ENCODE measurements around the gene HMGCR. TPM values are rescaled to one million over a fixed set of nuclear protein-coding genes. Genes with fewer than 3 reads are reported as not detected.

The HMGCR gene
- total and polyA plus RNA-seq, 5 donors: 4.3 to 16.0 (median 10.4) TPM

DNA sequence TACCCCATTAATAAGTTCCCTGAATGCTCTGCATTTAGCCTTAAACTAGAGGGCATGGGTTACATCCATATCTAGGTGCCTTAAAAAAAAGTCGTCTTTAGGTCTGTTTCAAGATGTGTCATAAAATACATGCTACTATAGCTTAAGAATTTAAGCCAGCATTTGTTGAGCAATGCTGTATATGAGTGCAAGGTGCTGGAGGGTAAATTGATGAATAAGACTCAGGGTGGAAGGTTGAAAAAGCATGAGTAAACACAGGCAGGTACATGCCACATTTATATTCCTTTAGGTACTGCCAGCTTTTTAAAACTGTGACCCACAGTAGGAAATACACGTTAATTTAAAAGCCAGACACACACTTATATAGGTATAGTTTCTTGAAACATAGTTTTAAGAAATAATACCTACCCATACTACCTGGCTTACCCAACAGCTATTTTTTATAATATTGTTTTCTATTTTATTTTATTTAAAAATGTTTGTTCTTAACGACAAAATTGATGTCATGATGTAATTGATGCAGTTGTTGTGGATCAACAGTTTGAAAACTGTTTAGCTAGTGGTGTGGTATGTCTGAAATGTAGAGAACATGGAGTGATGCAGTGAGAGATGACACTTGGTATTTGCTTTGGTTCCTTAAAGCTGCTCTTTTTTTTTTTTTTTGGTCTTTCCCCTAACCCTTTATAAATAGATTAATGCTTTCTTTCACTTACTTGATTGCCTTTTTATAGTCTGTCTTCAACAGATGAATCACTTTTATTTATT lies 3.9 kb downstream of the HMGCR start:
- intact Hi-C loops (cut with DNase I): no loop called here
- Histone ChIP-seq H3K27me3 (ENCODE audit: control insufficient read depth, insufficient read depth) (no peaks in the 10 kb centered on the region), H3K27ac (ENCODE audit: low read length) (no peak overlapping the region), H3K4me1 (ENCODE audit: control insufficient read depth, insufficient read depth, low read length) (no peaks in the 10 kb centered on the region), H3K9me3 (ENCODE audit: control insufficient read depth, low read length) (no peaks in the 10 kb centered on the region), H3K4me3 (ENCODE audit: low read length) (no peak overlapping the region)
- DNase-seq (no peak), ATAC-seq (no peak)
- 66% methylated on average over 3 of the region's 3 CpGs for WGBS

DNA sequence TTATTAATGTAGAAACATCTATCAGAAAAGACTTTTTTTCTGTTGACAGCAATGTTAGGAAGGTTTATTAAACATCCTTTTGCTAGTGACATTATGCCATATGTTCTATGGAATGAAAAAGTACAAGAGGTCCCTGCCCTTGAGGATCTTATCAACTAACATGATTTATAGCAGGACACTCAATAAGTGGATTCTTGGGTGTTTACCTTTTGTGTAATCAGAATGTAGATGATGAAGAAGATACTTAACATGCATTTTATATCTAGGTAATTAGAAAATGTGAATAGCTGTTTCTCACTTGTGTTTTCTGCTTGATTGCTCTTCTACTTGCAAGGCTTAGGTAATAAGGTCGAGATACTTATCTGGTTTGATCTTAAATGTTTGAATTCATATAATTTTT lies 4.9 kb downstream of the HMGCR start:
- ATAC-seq: no peak

DNA sequence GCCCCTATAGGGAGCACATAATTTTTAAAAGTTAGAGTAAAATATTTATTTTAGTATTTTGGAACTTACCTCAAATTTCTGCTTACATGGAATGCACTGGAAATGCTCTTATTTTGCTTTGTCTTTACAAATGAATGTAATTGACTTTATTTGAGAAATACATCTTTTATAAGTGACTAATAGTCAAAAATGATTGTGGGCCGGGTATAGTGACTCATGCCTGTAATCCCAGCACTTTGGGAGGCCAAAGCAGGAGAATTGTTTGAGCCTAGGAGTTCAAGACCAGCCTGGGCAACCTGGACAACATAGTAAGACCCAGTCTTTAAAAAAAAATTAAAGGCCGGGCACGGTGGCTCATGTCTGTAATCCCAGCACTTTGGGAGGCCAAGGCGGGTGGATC lies 5.8 kb downstream of the HMGCR start:
- WGBS: 93% methylated on average over 4 of the region's 4 CpGs
- H3K27ac ChIP-seq (ENCODE audit: low read length): no peak overlapping the region
- ATAC-seq: no peak

More for the DNA sequence above, 4.9 kb downstream of the HMGCR start:
- no peak for DNase-seq
- H3K9me3 ChIP-seq (ENCODE audit: control insufficient read depth, low read length): no peaks in the 10 kb centered on the region
- H3K4me1 ChIP-seq (ENCODE audit: control insufficient read depth, insufficient read depth, low read length): no peaks in the 10 kb centered on the region
- no peaks in the 10 kb centered on the region for H3K27me3 ChIP-seq (ENCODE audit: control insufficient read depth, insufficient read depth)
- 86% methylated on average over 1 of the region's 1 CpG for WGBS
- no peak overlapping the region for H3K27ac ChIP-seq (ENCODE audit: low read length)
- intact Hi-C loops (cut with DNase I): no loop called here
- H3K4me3 ChIP-seq (ENCODE audit: low read length): no peak overlapping the region

DNA sequence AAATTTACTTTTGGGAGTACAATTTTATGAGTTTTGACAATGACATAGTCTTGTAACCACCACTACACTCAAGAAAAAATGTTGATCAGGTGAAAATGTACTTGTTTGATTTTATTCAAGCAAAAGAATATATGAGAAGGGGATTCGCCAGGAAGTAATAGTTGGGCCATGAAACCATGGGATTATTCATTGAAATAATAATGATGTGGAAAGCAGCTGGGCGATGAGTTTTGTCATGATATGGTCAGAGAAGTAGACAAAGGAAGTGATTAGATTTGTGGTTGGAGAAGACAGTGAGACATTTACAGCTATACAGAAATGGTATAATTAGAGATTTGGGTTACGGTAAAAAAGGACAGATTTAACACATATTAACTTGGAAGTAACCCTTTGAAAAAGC lies 11.2 kb downstream of the HMGCR start:
- ATAC-seq (no peak), DNase-seq (no peak)
- Histone ChIP-seq H3K27ac (ENCODE audit: low read length) (no peak overlapping the region), H3K4me3 (ENCODE audit: low read length) (no peak overlapping the region), H3K27me3 (ENCODE audit: control insufficient read depth, insufficient read depth) (no peaks in the 10 kb centered on the region), H3K9me3 (ENCODE audit: control insufficient read depth, low read length) (no peaks in the 10 kb centered on the region), H3K4me1 (ENCODE audit: control insufficient read depth, insufficient read depth, low read length) (no peaks in the 10 kb centered on the region)
- 88% methylated on average over 3 of the region's 3 CpGs for WGBS
- intact Hi-C loops (cut with DNase I): no loop called here

More for the DNA sequence above, 5.8 kb downstream of the HMGCR start:
- H3K9me3 ChIP-seq (ENCODE audit: control insufficient read depth, low read length): no peaks in the 10 kb centered on the region
- no peaks in the 10 kb centered on the region for H3K27me3 ChIP-seq (ENCODE audit: control insufficient read depth, insufficient read depth)
- DNase-seq: no peak
- intact Hi-C loops (cut with DNase I): no loop called here
- no peak overlapping the region for H3K4me3 ChIP-seq (ENCODE audit: low read length)
- no peaks in the 10 kb centered on the region for H3K4me1 ChIP-seq (ENCODE audit: control insufficient read depth, insufficient read depth, low read length)

DNA sequence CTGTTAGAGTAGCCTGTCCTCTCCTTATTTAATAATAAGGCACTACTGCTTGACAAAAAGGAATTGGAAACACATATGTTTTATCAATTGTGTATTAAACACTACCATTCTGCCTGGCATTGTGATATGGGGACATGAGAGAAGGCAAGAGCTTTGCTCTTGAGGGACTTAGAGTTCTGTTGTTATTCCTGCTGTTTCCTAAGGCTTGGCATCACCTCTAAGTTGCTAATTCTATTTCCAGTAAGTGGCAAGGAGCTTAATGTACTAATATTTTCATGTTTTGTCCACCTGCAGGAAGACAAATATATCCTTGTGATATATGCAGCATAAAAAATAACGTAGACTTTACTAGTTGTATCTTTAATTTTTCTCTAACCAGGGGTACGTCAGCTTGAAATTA lies 12.6 kb downstream of the HMGCR start:
- 90% methylated on average over 2 of the region's 2 CpGs for WGBS
- H3K27ac ChIP-seq (ENCODE audit: low read length): no peak overlapping the region
- ATAC-seq (no peak), DNase-seq (no peak)
- no peaks in the 10 kb centered on the region for H3K9me3 ChIP-seq (ENCODE audit: control insufficient read depth, low read length)
- no peaks in the 10 kb centered on the region for H3K27me3 ChIP-seq (ENCODE audit: control insufficient read depth, insufficient read depth)
- no peaks in the 10 kb centered on the region for H3K4me1 ChIP-seq (ENCODE audit: control insufficient read depth, insufficient read depth, low read length)
- intact Hi-C loops (cut with DNase I): no loop called here
- no peak overlapping the region for H3K4me3 ChIP-seq (ENCODE audit: low read length)

DNA sequence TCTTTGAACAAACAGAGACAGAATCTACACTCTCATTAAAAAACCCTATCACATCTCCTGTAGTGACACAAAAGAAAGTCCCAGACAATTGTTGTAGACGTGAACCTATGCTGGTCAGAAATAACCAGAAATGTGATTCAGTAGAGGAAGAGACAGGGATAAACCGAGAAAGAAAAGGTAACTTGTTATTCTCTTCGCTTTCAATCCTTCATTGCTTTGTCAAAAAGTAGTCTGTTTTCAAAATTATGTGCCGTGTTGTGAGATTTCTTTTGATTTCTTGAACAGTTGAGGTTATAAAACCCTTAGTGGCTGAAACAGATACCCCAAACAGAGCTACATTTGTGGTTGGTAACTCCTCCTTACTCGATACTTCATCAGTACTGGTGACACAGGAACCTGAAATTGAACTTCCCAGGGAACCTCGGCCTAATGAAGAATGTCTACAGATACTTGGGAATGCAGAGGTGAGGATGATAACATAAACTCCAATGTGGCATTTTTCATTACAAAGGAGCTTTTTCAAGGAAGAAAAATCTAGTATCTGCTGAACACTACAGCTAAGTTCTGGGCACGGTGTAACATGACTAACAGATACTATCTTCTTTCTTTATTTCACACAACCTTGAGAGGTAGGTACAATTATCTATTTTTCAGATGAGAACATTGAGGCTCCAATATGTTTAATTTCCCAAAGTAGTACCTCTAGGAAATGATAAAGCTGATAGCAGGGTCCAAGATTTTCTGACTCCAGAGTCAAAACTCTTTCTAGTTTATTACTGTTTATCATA lies 14.3 kb downstream of the HMGCR start:
- no peaks in the 10 kb centered on the region for H3K4me1 ChIP-seq (ENCODE audit: control insufficient read depth, insufficient read depth, low read length)
- intact Hi-C loops (cut with DNase I): no loop called here
- H3K27ac ChIP-seq (ENCODE audit: low read length): no peak overlapping the region
- ATAC-seq: no peak
- H3K9me3 ChIP-seq (ENCODE audit: control insufficient read depth, low read length): no peaks in the 10 kb centered on the region
- no peak overlapping the region for H3K4me3 ChIP-seq (ENCODE audit: low read length)
- 92% methylated on average over 7 of the region's 7 CpGs for WGBS
- H3K27me3 ChIP-seq (ENCODE audit: control insufficient read depth, insufficient read depth): no peaks in the 10 kb centered on the region
- DNase-seq: no peak

DNA sequence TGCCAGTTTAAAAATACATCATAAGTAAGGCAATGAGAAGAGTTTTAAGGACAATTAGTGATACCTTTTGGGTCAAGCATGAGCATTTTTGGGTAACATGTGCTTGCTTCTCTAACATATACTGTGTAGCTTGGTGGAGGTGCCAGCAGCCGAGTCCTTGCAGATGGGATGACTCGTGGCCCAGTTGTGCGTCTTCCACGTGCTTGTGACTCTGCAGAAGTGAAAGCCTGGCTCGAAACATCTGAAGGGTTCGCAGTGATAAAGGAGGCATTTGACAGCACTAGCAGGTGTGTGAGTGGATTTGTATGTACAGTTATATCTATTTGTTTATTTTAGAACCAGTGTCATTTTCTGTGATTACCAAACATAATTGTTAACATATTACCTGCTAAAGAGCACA lies 18.2 kb downstream of the HMGCR start:
- no peaks in the 10 kb centered on the region for H3K4me1 ChIP-seq (ENCODE audit: control insufficient read depth, insufficient read depth, low read length)
- intact Hi-C loops (cut with DNase I): no loop called here
- no peak overlapping the region for H3K27ac ChIP-seq (ENCODE audit: low read length)
- DNase-seq (no peak), ATAC-seq (no peak)
- H3K9me3 ChIP-seq (ENCODE audit: control insufficient read depth, low read length): no peaks in the 10 kb centered on the region
- H3K27me3 ChIP-seq (ENCODE audit: control insufficient read depth, insufficient read depth): no peaks in the 10 kb centered on the region
- no peak overlapping the region for H3K4me3 ChIP-seq (ENCODE audit: low read length)
- 85% methylated on average over 6 of the region's 6 CpGs for WGBS

DNA sequence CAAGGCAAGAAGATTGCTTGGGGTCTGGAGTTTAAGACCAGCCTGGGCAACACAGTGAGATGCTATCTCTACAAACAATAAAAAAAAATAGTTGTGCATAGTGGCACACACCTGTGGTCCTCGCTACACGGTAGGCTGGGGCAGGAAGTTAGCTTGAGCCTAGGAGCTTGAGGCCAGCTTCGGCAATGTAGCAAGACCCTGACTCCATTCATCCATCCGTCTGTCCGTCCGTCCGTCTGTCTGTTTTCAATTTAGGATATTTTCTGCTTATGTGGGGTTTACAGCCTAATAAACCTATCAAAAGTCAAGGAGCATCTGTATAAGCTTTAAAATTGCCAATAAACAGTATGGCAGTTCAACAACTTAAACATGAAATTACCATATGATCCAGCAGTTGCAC lies 19.7 kb downstream of the HMGCR start:
- H3K27me3 ChIP-seq (ENCODE audit: control insufficient read depth, insufficient read depth): no peaks in the 10 kb centered on the region
- WGBS: 97% methylated on average over 7 of the region's 7 CpGs
- H3K4me1 ChIP-seq (ENCODE audit: control insufficient read depth, insufficient read depth, low read length): no peaks in the 10 kb centered on the region
- H3K9me3 ChIP-seq (ENCODE audit: control insufficient read depth, low read length): no peaks in the 10 kb centered on the region
- no peak overlapping the region for H3K27ac ChIP-seq (ENCODE audit: low read length)
- ATAC-seq: no peak
- intact Hi-C loops (cut with DNase I): no loop called here
- no peak for DNase-seq
- no peak overlapping the region for H3K4me3 ChIP-seq (ENCODE audit: low read length)

DNA sequence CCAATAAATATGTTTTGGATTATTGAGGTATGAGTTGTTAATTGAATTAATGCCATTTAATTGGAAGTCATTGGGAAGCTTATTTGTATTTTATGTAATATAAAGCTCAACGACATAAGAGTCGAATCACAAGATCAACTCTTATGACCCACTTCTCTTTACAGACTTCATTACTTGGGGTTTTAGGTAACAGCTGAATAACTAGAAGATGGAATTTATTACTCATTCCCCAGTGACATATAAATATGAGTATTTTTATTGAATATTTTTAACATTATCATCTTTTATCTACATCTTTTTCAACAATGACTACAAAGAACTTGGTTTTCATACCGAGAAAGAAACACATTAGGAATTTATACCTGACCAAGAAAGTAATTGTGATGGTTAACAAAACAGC lies 21.1 kb downstream of the HMGCR start:
- intact Hi-C loops (cut with DNase I): no loop called here

DNA sequence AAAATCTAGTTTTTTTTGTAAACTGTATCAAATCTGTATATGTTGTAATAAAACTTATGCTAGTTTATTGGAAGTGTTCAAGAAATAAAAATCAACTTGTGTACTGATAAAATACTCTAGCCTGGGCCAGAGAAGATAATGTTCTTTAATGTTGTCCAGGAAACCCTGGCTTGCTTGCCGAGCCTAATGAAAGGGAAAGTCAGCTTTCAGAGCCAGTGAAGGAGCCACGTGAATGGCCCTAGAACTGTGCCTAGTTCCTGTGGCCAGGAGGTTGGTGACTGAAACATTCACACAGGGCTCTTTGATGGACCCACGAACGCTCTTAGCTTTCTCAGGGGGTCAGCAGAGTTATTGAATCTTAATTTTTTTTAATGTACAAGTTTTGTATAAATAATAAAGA lies 24.3 kb downstream of the HMGCR start:
- Histone ChIP-seq H3K4me1 (ENCODE audit: control insufficient read depth, insufficient read depth, low read length) (no peaks in the 10 kb centered on the region), H3K27me3 (ENCODE audit: control insufficient read depth, insufficient read depth) (no peaks in the 10 kb centered on the region), H3K27ac (ENCODE audit: low read length) (no peak overlapping the region), H3K4me3 (ENCODE audit: low read length) (no peak overlapping the region), H3K9me3 (ENCODE audit: control insufficient read depth, low read length) (no peaks in the 10 kb centered on the region)
- ATAC-seq (peak in 1 of 2 donors; percentile 61), DNase-seq (peak in 1 of 3 donors; percentile 42)
- WGBS: 58% methylated on average over 4 of the region's 4 CpGs
- intact Hi-C loops (cut with DNase I): no loop called here

More for the DNA sequence above, 21.1 kb downstream of the HMGCR start:
- WGBS: 96% methylated on average over 3 of the region's 3 CpGs
- Histone ChIP-seq H3K27ac (ENCODE audit: low read length) (no peak overlapping the region), H3K4me3 (ENCODE audit: low read length) (no peak overlapping the region), H3K27me3 (ENCODE audit: control insufficient read depth, insufficient read depth) (no peaks in the 10 kb centered on the region), H3K9me3 (ENCODE audit: control insufficient read depth, low read length) (no peaks in the 10 kb centered on the region), H3K4me1 (ENCODE audit: control insufficient read depth, insufficient read depth, low read length) (no peaks in the 10 kb centered on the region)
- DNase-seq (no peak), ATAC-seq (no peak)

DNA sequence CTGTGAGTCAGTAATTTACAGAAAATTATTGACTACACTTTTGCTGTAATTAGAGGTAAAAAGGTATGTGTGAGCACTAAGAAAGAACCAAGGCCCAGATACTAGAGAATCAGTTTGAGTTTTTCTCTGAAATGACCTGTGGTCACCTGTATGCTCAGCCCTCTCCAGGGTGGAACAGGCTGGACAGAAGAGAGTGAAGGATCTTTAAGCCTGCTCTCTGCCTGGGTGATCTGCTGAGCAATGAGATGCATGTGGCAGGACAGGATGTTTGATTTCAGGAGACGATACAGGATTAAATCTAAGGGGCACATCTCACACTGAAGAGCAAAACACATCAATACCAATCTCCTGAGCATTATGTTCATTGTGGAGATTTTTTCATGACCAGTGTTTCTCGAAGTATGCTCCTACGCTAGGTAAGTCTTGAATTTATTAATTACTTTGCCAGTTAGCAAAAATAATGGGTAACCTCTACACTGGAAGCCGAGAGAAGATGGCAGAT lies 25.5 kb downstream of the HMGCR start:
- Histone ChIP-seq H3K27ac (ENCODE audit: low read length) (no peak overlapping the region), H3K4me3 (ENCODE audit: low read length) (no peak overlapping the region), H3K9me3 (ENCODE audit: control insufficient read depth, low read length) (no peaks in the 10 kb centered on the region), H3K4me1 (ENCODE audit: control insufficient read depth, insufficient read depth, low read length) (no peaks in the 10 kb centered on the region), H3K27me3 (ENCODE audit: control insufficient read depth, insufficient read depth) (no peaks in the 10 kb centered on the region)
- no peak for DNase-seq
- ATAC-seq: no peak
- intact Hi-C loops (cut with DNase I): no loop called here
- WGBS: 92% methylated on average over 4 of the region's 4 CpGs

Data from right cardiac atrium (tissue), 5 donors.